ENCODE measurements around the gene SPPL2A. TPM values are rescaled to one million over a fixed set of nuclear protein-coding genes. Genes with fewer than 3 reads are reported as not detected.

The SPPL2A gene
- total RNA-seq, 4 donors from 2014 or later = 95.9 to 135 (median 115) TPM

DNA sequence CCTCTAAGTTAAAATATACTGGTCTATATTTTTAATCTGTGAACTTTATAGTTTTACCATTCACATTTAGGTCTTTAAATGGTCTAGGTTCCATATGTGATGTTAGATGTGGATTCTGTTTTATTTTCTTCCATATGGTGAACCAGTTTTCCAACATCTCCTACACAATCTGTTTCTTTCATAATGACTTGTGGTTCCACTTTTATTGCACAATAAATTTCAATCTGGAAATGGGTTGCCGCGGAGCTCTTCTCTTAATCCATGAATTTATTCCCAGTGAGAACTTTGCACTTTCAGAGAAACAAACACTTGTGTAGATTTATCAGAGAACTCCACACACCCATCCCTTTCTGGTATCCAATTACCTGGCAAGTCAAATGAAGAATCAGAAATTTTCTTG is 20.9 kb upstream of the SPPL2A start:
- TF ChIP-seq, protein P1, sequence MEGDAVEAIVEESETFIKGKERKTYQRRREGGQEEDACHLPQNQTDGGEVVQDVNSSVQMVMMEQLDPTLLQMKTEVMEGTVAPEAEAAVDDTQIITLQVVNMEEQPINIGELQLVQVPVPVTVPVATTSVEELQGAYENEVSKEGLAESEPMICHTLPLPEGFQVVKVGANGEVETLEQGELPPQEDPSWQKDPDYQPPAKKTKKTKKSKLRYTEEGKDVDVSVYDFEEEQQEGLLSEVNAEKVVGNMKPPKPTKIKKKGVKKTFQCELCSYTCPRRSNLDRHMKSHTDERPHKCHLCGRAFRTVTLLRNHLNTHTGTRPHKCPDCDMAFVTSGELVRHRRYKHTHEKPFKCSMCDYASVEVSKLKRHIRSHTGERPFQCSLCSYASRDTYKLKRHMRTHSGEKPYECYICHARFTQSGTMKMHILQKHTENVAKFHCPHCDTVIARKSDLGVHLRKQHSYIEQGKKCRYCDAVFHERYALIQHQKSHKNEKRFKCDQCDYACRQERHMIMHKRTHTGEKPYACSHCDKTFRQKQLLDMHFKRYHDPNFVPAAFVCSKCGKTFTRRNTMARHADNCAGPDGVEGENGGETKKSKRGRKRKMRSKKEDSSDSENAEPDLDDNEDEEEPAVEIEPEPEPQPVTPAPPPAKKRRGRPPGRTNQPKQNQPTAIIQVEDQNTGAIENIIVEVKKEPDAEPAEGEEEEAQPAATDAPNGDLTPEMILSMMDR (IDR thresholded peaks at IDR 0.05; ENCODE audit: low read depth) = no peak

DNA sequence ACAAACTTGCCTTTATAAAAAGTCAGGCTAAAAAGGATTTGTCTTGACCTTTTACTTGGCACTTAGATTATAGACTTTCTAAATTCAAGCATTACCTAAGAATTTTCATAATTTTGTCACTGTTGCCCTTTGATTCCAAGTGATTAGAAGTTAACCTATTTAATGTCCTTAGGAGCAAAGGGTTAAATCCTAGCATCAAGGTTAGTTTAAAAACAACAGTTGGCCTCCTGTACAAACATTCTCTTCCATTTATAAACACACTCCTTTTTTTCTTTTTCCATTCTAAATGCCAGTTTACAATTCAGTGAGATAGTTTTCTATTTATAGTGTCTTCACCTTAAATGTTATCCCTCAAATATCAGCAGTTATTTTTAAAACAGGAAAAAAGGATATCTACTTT is 18.4 kb upstream of the SPPL2A start:
- TF ChIP-seq, protein P1 (IDR thresholded peaks at IDR 0.05; ENCODE audit: low read depth) = no peak

DNA sequence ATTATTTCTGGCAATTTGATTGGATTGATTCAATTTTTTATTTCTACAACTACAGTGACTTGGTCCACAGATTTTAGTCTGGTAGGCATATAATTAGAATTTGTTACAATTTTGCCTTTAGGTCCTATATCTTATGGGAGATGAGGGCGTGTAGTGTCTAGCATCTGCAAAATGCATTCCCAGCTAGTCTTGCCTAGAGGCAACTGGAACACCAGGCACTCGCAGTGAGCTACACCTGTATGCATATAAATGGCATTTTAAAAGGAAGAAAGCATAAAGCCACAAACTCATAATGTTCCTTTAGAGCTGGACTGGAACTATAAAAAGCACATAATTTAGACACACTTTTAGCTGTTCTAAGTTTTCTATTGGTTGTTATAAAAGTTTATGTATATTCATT is 17.9 kb upstream of the SPPL2A start:
- TF ChIP-seq, protein P1 (IDR thresholded peaks at IDR 0.05; ENCODE audit: low read depth) = no peak

DNA sequence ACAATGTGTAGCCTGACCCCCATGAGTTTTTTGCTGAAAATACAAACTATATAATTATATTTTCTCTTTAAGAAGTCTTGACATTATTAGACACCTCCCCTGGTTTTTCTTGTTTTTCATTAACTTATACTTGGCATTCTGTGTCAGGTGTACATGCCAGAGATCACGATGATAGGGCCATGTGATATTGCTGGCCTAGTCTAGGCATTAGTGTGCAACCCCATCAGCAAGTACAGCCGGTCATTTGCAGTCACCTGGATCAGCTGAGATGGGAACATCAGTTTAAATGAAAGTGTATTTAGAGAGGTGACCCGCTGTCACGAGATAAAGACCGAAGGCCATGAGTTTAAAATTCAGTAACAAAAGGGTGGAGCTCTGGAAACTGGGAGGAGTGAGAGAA is 12.6 kb upstream of the SPPL2A start:
- TF ChIP-seq, protein P1 (IDR thresholded peaks at IDR 0.05; ENCODE audit: low read depth) = no peak

DNA sequence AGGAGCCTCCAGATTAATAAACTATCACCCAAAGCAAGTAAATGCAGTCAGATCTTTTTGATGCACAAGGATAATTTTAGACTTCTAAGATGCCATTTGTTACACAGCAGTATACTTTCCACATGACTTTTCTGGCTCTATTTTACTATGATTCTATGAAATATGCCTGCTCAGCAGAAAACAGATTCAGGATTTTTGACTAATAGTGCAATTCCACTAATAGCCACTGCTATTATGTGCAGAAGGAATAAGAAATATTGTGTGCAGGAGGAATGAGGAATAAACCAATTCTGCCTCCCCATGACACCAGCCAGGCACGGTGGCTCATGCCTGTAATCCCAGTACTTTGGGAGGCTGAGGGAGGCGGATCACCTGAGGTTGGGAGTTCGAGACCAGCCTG is 11.5 kb upstream of the SPPL2A start:
- TF ChIP-seq, protein P1 (IDR thresholded peaks at IDR 0.05; ENCODE audit: low read depth) = no peak

DNA sequence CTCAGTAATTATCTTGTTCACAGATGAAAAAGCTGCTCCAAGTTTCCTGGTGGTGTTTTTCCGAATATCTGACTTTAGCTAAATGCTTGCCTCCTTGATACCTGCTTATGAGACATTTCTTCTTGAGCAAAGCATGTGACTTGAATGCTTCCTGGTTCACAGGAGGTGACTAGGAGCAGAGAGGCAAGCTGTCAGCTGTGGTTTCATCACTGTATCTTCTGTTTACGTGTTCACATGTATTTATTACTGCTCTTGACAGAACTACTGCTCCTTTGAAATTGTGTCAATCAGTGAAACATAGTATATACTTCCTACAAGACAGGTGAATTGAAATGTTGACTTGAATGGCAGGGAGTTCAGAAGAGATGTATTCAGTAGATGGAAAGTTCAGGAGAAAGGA is 8.9 kb upstream of the SPPL2A start:
- TF ChIP-seq, protein P1 (IDR thresholded peaks at IDR 0.05; ENCODE audit: low read depth) = no peak

DNA sequence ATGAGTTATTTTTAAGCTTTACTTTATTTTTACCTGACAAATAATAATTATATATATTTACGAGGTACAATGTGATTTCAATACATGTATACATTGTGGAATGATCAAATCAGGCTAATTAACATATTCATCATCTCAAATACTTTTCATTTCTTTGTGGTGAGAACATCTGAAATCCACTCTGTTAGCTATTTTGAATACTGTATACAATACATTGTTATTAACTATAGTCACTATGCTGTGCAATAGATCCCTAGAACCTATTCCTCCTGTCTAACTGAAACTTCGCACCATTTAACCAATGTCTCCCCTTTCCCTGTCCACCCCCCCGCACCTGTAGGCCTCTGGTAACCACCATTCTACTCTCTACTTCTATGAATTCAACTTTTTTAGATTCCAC is 7.9 kb upstream of the SPPL2A start:
- TF ChIP-seq, protein P1 (IDR thresholded peaks at IDR 0.05; ENCODE audit: low read depth) = no peak
